CD4-positive, alpha-beta T cell treated with Interleukin-15 for 1 hour (primary cell): ENCODE results near the gene SSH2.
"Not testable (repeated sequence)": the region's sequence is repeated elsewhere in the genome, so short reads cannot be mapped to it uniquely, and the experiment has no call there.

Experiments used
- DNase-seq: peaks from one replicate; pipeline ENCODE4 v3.0.0-alpha.2; 2020

The SSH2 gene

DNA sequence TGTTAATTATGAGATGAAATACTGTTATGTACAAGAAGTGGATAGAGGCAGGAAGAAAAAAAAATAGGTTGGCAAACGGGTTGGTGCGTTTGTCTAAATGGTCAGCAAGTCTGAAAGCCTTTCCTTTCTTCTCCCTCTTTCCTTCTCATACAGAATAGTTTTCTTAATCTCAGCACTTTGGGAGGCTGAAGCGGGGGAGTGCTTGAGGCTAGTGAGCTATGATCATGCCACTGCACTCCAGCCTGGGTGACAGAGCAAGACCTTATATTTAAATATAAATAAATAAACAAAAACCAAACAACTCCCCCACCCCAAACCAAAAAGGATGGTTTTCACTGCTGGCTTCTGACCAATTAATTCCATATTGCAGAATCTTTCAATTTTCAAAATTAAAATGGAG lies 232.7 kb downstream of the SSH2 start:
- no peak for DNase-seq

DNA sequence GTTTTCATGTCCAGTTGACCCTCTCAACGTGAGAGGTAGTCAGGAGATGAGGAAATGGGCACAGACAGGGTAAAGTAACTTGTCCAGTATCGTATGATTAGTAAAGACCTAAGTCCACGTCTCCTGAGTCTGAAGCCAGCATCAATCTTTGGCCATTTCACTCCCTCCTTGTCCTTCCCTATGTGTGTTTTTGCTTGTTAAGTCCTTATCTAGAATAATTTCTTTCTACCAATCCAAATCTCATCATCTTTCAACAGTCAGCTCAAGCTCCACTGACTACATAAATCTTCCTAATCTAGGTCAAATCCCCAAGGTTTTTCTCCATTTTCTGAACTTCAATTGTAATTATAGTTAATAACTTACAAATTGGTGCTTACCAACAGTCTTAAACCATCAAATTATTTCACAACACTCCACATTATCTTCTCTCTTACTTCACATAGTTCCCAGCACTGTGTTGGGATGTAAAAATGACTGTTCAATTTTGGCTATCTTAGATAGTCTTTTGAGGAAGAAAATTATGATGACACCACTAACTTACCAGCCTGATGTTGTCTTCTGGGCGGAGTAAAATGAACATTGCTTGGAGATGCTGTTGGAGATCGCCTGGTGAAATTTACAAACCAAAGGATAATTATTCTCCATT lies 235.0 kb downstream of the SSH2 start:
- DNase-seq, result no peak

DNA sequence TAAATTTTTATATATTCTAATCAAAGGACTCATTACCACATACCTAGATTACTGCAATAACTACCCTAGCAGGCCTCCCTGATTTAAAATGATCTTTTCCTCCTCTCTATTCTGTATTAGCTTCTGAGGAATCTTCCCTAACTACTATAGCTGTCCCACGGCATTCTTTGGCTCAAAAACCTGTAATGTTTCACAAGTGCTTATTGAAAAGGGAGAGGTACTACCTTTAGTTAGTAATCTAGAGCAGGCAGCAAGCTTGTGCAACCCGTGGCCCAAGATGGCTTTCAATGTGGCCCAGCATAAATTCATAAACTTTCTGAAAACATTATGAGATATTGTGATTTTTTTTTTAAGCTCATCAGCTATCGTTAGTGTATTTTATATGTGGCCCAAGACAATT lies 236.3 kb downstream of the SSH2 start:
- DNase-seq, result no peak

DNA sequence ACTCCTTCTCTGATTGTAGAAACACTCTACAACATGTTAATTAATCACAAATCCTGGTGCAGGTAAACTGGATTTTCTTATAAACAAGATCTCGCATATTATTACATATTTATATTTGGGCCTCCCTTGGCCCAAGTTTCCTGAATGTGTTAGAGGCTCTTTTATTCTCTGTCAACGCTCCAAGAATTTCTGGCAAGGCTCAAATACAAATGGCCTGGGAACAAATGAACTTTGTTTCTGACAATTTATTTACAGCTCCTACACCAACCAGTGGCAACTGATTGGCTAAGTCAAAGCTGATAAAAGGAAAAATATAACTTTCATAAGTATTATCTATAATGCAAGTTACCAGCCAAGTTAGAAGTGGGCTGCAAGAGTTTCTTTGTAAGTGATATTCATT lies 242.4 kb downstream of the SSH2 start:
- no peak for DNase-seq

DNA sequence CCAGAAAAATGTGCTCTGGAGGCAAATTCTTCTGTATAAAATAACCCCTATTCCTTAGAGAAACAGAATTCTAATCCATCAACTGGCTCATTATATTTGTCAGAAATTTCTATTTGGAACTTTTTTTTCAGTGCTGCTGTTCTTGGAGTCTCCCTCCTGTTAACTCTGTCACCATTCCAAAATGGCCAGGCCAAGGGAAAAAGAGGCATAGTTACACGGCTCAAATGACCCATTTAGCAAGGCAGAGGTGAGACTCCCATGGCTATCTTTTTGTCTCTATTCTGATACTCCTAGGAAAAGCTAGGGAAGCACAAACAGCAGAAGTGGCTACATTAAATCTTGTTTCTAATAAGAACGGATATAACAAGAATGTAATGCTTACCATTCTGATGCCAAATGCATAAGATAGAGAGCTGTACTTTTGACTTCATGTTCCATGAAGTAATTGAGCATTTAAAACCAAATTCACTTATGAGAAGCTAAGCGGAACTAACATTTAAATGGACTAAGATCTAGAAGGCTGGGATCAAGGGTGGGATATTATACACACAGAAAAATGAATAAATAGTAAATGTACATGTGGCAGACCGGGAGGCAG lies 242.9 kb downstream of the SSH2 start:
- no peak for DNase-seq

DNA sequence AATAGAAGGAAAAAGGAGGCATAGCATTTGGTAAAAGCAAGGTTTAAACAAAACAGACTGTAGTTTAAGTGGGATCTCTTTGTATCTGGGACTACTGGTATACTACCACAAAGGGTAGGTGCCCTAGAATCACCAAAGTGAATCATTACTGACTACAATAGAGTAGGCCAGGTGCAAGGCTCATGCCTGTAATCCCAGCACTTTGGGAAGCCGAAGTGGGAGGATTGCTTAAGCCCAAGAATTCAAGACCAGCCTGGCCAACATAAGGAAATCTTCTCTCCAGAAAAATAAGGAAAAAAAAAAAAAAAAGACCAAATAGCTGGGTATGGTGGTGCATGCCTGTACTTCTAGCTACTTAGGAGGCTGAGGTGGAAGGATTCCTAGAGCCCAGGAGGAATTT lies 246.5 kb downstream of the SSH2 start:
- no peak for DNase-seq

DNA sequence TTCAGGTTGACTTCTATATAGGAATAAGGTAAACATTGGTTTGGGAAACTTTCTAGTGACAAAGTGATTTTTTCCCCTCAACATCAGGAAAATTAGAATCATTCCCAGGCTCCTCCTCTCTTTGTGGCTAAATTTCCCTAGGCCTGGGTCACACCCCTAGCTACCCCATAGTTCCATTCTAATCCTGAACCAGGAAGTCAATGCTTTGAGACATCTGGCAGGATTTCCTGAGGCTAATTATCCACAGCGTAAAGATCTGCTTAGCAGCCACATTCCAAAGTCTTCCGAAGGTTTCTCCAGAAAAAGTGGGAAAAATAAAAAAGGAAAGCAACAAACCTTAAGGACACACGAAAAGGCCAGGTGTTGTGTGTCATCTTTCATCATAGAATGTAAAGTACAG lies 247.0 kb downstream of the SSH2 start:
- no peak for DNase-seq

DNA sequence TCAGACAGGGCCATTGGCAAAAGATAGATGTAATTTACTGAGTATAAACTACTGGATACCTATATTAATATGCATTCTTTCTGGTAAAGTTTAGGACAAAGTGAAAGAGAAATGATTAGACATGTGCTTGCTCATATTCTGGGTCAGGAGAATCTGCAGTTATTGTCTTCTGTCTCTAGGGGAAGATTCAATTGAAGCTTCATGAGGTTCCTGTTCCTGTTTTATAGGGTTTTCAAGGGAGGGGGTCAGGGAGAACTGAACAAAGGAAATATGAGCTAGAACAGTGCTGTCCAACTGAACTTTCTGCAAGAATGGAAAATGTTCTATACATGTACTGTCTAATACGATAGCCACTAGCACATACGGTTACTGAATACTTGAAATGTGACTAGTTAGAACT lies 248.0 kb downstream of the SSH2 start:
- DNase-seq, result no peak

DNA sequence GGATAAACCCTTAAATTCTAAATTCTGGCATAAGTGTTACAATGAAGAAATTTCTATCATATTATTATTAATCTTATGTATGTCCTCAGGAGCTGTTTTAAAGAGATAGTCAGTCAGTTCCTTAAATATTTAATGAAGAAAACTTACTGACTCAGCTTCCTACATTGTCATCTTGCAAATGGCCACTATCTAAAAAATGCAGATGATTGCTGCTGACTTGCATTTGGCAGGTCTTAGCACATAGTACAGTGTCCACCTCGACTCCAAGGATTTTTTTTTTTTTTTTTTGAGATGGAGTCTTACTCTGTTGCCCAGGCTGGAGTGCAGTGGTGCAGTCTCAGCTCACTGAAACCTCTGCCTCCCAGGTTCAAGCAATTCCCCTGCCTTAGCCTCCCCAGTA lies 252.2 kb downstream of the SSH2 start:
- no peak for DNase-seq

DNA sequence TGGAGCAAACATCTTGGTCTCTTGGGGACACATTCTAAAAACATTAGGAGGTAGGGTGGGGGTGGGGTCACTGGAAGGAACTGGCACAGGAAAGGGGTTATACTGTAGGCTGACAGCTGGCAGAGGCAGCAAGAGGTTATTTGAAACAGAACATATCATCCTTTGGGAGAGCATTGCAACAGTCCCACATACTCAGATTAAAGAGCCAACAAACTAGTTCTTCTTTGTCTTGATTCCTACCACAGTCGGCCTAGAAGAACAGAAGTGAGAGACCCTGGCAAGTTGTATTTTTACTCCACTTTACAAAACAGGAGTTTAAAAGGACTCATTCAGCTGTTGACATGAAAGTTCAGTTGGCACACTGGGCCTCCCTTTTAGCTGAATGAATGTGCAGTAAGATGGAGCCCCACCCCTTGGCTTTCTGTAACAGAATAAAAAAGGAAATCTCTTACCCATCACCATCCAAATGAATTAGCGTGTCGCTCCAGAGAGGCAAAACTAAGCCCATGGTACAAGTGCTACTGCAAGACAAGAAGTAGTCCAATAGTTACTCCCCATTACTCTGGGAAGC lies 252.7 kb downstream of the SSH2 start:
- no peak for DNase-seq

DNA sequence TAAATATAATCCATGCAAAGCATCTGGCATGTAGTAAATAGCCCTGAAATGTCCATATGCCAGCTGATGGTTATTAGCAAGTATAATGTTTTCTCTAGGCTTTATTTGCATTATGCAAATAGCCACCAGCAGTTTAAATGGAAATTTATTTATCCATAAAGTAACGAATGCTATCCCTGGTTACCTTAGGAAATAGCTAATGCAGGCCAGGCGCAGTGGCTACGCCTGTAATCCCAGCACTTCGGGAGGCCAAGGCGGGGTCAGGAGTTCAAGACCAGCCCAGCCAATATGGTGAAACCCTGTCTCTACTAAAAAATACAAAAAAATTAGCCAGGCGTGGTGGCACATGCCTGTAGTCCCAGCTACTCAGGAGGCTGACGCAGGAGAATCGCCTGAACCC lies 254.1 kb downstream of the SSH2 start:
- DNase-seq, result not testable (repeated sequence)

DNA sequence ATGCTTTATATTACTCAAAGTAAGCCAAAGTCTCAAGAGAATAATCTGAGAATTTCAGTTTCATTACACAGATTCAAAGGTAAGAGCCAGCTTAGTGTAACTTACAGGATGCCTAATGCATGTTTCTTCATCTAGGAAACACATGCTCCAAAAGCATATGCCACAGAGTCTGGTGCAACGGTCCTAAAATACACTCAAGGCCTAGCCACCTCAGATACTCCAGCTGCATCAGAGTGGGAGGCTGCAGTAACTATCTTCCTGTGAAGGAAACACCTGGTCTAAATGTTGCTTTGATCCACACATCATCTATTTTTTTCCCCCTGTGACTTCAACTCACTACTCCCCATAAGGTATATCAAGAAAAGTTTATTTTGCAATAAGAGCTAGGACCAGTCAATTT lies 255.7 kb downstream of the SSH2 start:
- DNase-seq, result no peak

DNA sequence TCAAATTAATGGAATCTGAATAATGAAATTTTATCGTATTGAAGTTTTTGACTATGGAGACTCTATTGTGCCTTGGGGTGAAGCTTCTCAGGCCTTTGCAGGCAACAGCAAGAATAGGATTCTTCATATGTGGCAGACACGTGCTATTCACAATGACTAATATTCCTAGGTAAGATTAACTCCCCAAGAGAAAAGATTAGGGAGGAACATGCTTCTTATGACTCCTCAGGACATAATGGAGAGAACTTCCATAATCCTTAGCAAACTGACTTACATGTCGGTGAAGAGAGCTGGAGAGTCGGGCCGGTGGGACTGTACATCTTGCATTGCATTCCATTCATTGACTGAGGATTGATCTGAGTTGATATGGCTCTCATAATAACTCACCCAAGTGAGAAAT lies 258.4 kb downstream of the SSH2 start:
- no peak for DNase-seq

DNA sequence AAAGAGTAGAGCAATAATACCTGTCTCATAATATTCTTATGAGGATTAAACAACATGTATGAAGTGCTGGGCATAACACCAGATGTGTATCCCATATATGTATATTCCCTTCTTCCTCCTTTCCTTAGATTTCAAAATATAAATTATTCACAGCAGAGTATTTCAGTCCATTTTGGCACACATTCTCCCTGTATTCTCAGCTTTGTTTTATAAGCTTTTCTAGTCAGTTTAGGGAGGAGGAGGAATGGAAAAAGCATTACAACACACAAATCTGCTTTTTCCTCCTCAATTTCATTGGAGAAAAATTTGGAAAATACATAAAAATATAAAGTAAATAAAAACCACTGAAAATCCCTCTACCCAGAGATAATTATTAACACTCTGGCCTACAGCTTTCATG lies 260.8 kb downstream of the SSH2 start:
- DNase-seq, result no peak

DNA sequence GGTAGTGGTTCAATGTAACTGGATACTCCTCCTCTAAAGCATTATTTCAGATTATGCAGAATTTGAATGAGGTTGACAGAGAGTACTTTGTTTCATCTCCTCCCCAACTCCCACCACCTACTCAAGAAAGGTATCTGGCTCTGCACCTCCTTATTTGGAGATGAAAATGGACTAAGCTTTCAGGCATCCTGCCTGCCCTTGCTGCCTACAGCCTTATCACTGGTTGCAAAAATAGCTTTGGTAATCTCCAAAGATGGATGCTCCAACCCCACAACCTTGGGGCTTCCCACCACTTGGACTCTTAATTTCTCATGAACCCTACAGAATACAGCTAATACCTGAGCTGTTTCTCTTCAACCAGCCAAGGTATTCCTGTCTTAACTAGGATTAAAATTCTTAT lies 262.1 kb downstream of the SSH2 start:
- DNase-seq, result no peak

DNA sequence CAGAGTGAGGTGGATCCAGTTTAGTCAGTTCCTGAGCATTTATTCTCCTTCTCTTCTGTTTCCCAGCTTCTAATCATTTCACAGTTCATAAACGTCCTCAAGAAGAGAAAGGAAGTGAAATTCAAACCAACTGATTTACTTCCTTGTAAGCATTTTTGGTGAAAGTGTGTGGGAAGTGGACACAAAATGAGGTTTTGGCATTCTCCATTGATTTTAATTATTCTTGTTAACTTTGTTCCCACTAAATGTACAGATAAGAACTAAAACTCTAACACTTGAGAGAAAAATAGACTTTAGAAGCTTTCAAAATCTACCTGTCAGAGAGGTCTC lies 264.6 kb downstream of the SSH2 start:
- no peak for DNase-seq

DNA sequence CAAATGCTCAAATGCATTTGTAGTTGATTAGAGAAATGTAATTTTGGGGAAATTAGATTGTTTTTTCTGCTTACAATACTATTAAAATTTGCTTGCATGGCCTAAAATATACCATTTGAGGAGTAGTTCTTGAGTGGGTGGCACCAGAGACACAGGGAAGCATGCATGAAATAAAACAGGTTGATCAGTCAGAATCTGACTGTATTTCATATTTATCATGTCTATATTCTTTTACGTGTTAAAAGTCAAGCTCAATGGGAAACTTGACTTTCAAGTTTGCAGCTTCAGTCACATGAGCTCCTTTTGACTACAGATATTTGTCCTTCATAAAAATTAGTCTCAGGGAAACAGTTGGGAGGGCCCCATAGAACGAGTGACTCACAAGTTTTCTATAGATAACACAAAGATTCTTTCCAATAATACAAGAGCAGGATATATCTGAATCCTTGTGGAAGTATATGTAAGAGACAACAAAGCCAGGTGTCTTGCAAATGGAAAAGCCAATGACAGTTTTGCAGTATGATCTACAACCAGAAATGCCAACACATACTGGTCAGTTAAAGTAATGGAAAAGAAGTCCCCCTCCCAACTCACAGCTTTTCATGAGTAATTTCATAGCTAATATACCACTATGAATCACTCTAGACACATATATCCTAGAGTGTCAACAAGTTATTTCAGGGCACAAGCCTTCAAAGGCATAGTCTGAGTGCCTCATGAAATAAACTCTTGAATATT lies 265.1 kb downstream of the SSH2 start:
- DNase-seq, result no peak

DNA sequence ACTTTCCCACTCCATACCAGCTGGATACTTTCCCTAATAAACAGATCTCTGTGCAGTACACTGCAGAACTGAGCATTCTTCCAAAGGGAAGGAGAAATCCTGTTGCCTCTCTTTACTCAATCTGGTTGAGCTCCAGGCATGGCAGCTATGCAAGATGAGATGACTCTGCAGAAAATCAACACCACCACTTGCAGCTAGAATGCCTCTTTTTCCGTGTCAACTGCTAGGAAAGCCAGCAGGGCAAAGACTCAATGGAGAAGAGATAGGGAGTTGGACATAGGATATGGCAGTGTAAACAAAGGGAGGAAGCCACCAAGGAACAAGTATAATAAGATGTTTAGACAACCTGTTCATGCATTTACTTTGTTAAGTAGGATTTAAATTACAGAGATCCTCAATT lies 266.9 kb downstream of the SSH2 start:
- no peak for DNase-seq

DNA sequence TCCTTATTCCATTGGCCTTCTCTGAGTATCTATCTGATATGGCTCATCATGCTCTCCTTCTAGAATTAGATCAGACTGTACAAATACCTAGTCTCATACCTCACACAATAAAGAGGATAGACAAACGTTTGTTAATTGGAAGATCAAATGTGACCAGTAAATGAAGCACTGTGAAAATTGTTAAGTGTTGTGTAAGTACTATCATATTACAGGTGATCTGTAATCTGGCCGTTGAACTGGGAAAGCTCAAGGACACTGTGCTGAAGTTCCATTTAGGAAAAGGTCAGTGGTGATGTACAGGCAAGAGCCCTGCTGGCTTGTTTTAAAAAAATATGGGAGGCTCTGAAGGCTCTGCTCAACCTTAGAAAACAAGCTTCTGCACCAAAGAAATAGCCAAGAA lies 268.8 kb downstream of the SSH2 start:
- DNase-seq, result no peak

DNA sequence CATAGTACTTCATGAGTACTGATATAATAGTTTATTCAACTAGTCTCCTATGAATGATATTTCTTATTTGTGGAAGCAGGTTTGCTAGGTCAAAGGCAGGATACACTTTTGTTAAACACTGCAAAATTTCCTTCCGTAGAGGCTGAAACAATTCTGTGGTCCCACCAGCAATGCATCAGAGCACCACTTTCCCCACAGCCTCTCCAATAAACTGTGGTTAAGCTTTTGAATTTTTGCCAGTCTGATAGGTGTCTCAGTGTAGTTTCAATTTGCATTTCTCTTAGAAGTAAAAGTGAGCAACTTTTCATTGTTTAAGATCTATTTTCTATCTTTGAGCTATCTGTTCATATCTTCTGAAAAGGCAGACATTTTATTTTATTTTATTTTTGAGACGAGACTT lies 270.9 kb downstream of the SSH2 start:
- DNase-seq, result no peak

DNA sequence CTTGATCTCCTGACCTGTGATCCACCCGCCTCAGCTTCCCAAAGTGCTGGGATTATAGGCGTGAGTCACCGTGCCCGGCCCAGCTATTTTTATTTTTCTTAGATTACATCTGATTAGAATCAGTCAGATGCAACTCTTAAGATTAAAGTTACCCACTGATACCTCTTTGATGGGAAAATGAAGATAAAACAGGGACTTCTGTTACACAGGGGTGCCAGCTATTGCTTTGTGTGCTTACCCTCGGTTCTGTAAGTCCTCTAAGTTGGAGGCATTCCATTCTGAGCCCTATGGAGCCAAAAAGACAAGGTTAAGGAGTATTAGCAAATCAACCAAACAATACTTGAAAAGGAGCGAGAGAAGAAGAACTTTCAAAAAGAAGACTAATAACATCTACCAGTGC lies 274.7 kb downstream of the SSH2 start:
- no peak for DNase-seq

DNA sequence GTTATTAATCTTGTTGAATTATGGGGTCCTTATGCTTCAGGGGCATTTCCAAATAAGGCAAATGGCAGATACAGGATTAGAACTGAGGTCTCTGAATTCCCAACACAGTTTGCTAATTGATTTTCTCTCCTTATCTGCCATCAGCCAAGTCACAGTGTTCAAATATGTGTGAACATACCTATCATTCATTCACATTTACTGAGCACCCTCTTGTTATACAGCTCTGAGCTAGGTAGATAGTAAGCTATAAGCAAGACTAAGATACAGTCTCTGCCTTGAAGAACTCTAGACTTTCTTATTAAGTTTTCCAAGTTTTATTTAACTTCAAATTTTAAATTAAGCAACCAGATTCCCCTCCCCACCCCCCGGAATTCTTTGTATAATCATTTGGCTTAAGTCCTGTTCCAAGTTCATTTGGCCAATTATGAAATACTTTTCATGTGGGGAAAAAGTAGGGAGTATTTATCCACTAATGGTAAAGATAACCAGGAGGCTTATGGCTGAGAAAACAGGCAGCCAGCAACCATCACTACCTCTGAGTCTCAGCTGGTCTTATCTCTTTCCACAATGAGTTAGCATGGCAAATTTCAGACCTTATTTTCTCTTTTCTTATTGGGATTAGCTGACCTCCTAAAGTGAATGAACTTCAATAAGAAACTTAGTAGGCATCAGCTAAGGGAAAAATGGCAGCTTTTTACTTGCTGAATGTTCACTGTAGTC lies 275.9 kb downstream of the SSH2 start:
- DNase-seq, result no peak

DNA sequence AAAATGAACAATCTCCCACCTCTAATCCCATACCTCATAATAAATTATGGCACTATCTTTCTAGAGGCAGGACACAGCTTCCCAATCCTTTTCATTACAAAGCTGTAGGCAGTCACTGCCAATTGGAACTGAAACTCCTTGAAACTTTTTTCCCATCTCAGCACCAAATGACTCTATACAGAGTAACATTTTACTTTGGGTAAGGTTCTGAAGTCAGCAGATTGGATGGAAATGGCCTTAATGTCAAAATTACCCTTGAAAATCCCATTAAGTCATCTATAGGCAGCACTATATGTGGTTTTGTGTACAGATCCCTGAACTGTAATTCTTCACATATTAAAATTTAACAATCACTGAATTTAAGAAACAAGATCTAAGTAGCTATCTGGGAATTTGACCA lies 277.1 kb downstream of the SSH2 start:
- no peak for DNase-seq

DNA sequence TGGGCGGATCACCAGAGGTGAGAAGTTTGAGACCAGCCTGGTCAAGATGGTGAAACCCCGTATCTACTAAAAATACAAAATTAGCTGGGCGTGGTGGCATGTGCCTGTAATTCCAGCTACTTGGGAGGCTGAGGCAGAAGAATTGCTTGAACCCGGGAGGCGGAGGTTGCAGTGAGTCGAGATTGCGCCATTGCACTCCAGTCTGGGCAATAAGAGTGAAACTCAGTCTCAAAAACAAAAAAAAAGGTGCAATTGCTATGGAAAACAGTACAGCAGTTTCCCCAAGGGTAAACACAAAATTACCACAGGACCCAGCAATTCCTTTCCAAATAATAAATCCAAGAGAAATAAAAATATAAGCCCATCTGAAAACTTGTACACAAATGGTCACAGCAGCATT lies 278.1 kb downstream of the SSH2 start:
- DNase-seq, result not testable (repeated sequence)
